Fibroblast of the aortic adventitia (primary cell): ENCODE results near the gene DIP2B. TPM values are rescaled to one million over a fixed set of nuclear protein-coding genes. Genes with fewer than 3 reads are reported as not detected.

Experiments used
- DNase-seq: peaks from one replicate; pipeline ENCODE4 v3.0.0-alpha.2; 2010; ENCODE audit warnings: low read depth
- H3K4me3 ChIP-seq: 2 replicates; pipeline ENCODE4 v1.5.1; 2011; ENCODE audit warnings: low read depth, mild to moderate bottlenecking, control low read depth, low read length, moderate library complexity
- small RNA-seq: library from RNA; depleted of rRNA; stranded (forward); fragments of <200 nt; gene quantifications from one replicate; pipeline ENCODE3, GENCODE V24; 2012
- total RNA-seq: library from RNA; depleted of rRNA; stranded (reverse); fragments of >200 nt; gene quantifications from 2 replicates; pipeline ENCODE4 v1.2.3, GENCODE V29; 2012; ENCODE audit warnings: low replicate concordance
- TF ChIP-seq, protein P1 (sequence below): IDR thresholded peaks from 2 replicates; pipeline ENCODE4 v1.5.1; 2011; ENCODE audit warnings: mild to moderate bottlenecking, low read length, control low read depth, inconsistent platforms; ENCODE audit not compliant: insufficient read depth

Gene DIP2B
- total RNA-seq, 1 donor = 26.7 TPM

DNA sequence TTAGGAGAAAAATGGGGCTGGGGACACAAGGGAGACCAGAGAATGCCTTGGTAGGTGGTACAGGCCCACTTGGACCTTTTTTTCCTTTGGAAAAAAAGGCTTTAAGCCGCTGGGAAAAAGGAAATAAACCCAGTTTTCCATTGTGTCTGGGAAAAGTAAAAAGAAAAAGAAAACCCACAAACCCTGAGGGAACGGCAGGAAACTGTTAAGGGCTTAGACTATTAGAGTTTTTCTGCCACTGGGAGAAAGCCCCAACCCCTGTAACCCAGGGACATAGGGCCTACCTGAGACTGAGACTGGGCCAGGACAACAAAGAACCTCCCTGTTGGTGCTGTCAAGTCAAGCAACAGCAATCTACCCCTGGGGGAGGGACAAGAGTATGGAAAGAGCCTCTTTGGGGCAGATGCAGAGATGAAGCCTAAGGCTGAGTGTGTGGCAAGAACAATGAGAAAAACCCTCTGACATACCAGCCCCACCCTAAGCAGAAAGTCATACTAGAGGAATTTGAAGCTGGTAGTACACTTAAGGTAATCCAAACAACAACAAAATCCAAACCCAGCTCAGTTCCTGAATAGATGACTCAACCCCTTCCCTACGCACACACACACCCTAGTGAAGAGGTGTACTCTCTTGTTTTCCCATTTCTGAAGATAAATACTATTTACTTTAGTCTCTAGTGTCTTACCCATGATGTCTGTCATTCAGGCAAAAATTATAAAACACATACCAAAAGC lies 281.9 kb downstream of the DIP2B start:
- peak overlapping the region; percentile 22 for H3K4me3 ChIP-seq

DNA sequence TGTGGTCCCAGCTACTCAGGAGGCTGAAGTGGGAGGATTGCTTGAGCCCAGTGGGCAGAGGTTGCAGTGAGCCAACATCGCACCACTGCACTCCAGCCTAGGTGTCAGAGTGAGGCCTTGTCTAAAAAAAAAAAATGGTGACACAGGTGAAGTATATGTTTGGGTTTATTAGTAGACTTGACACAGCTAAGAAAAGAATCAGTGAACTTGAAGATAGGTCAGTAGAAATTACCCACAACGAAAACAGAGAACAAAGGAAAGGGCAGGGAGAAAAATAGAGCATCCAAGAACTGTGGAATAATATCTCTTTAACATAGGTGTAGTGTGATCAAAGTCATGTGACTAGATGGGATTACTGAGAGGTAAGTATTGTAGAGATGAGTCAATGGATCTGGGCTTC lies 282.8 kb downstream of the DIP2B start:
- DNase-seq = no peak
- TF ChIP-seq, protein P1, sequence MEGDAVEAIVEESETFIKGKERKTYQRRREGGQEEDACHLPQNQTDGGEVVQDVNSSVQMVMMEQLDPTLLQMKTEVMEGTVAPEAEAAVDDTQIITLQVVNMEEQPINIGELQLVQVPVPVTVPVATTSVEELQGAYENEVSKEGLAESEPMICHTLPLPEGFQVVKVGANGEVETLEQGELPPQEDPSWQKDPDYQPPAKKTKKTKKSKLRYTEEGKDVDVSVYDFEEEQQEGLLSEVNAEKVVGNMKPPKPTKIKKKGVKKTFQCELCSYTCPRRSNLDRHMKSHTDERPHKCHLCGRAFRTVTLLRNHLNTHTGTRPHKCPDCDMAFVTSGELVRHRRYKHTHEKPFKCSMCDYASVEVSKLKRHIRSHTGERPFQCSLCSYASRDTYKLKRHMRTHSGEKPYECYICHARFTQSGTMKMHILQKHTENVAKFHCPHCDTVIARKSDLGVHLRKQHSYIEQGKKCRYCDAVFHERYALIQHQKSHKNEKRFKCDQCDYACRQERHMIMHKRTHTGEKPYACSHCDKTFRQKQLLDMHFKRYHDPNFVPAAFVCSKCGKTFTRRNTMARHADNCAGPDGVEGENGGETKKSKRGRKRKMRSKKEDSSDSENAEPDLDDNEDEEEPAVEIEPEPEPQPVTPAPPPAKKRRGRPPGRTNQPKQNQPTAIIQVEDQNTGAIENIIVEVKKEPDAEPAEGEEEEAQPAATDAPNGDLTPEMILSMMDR = no peak
- H3K4me3 ChIP-seq = no peak overlapping the region

More for the DNA sequence above, 281.9 kb downstream of the DIP2B start:
- DNase-seq = peak; percentile 95
- TF ChIP-seq, protein P1 = no peak

DNA sequence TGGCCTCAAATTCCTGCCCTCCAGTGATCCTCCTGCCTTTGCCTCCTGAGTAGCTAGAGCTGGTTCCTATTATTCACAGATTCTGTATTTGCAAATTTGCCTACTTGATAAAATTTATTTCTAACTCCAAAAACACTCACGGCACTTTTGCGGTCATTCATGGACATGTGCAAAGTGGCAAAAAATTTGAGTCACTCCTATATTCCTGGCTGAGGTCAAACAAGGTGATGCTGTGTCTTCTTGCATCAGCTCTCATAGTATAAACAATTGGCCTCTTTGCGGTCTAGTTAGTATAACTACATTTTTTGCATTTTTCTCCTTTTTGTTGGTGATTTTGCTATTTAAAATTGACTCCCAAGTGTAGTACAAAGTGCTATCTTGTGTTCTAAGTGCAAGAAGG lies 283.8 kb downstream of the DIP2B start:
- H3K4me3 ChIP-seq = no peak overlapping the region
- TF ChIP-seq, protein P1 = no peak
- DNase-seq = peak; percentile 66

DNA sequence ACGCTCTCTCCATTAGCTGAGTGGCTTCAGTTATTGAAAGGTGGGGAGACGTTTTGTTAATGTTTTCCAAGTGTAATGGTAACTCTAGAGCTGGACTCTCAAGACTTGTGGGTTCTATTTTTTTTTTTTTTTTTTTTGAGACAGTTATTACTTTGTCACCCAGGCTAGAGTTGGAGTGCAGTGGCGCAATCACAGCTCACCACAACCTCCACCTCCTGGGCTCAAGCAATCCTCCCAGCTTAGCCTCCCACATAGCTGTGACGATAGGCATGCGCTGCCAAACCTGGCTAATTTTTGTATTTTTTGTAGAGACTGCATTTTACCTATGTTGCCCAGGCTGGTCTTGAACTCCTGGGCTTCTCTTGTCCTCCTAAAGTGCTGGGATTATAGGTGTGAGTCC lies 285.3 kb downstream of the DIP2B start:
- no peak overlapping the region for H3K4me3 ChIP-seq
- no peak for DNase-seq
- TF ChIP-seq, protein P1 = no peak

Small RNAs within 50 kb of the gene (small RNA-seq; reads per million reads assigned to genes)
- gene RF00019 (not detected), gene RNU6-238P (not detected), gene RNU6-769P (not detected)

Other genes with a start within 250 kb of the DIP2B start
- 156 and 229 TPM in 2 replicates for gene LIMA1, start 221.5 kb upstream of the DIP2B start, total RNA-seq
- gene FAM186A, start 108.4 kb upstream of the DIP2B start, total RNA-seq = not detected in 2 replicates
- gene LARP4, start 104.1 kb upstream of the DIP2B start, total RNA-seq = 33.8 and 47.5 TPM in 2 replicates